Type B pancreatic cell (in vitro differentiated cells): ENCODE data around the gene CUL4B. TPM values are rescaled to one million over a fixed set of nuclear protein-coding genes. Genes with fewer than 3 reads are reported as not detected.

Experiments used
- DNase-seq: peaks from one replicate; pipeline ENCODE4 v3.0.0; 2021; ENCODE audit warnings: mixed read lengths; ENCODE audit not compliant: unreplicated experiment; ENCODE audit errors: extremely low spot score
- H3K27ac Mint-ChIP-seq: 2 replicates; pipeline ENCODE4 v1.8.0; 2021; ENCODE audit warnings: mild to moderate bottlenecking, mixed read lengths
- H3K27me3 Mint-ChIP-seq: 2 replicates; pipeline ENCODE4 v1.8.0; 2021; ENCODE audit warnings: mixed read lengths
- H3K36me3 Mint-ChIP-seq: 2 replicates; pipeline ENCODE4 v1.8.0; 2021; ENCODE audit warnings: mixed read lengths
- H3K4me1 Mint-ChIP-seq: one replicate; pipeline ENCODE4 v1.8.0; 2021; ENCODE audit warnings: mixed read lengths; ENCODE audit not compliant: unreplicated experiment
- H3K4me3 Mint-ChIP-seq: 2 replicates; pipeline ENCODE4 v1.8.0; 2021; ENCODE audit warnings: mild to moderate bottlenecking, mixed read lengths
- H3K9me3 Mint-ChIP-seq: 2 replicates; pipeline ENCODE4 v1.8.0; 2021; ENCODE audit warnings: mixed read lengths
- total RNA-seq: library from RNA; stranded (reverse); gene quantifications from 2 replicates; pipeline ENCODE4 v1.2.1, GENCODE V29; 2021; ENCODE audit warnings: low replicate concordance
- TF ChIP-seq, protein P1 (sequence below): fragments of 200-600 bp; sonication (generic); conservative IDR thresholded peaks from 2 replicates; pipeline ENCODE4 v1.5.0; 2021; ENCODE audit warnings: antibody characterized with exemption, mild to moderate bottlenecking

Gene CUL4B
- total RNA-seq, 1 donor from 2014 or later = 51.8 TPM

DNA sequence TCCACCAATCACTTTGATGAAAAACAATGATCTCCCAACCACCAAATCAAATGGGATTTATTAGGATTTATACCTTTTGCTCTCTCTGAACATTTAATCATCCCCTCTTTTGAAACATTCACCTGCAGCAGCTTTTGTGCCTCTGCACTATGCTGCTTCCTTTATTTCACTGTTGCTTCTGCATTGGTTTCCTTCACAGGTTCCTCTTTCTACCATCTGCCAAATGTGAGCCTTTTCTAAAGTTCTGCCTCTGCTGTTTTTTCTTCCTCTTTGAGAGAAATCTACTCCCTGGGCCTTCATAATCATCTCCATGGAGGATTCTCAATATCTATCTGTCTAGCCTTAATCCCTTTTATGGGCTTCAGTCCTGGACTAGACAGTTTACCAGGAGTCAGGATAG is 24.7 kb downstream of the CUL4B start:
- H3K9me3 Mint-ChIP-seq = no peaks in the 10 kb centered on the region
- no peak overlapping the region for H3K4me3 Mint-ChIP-seq
- DNase-seq = no peak
- H3K27me3 Mint-ChIP-seq = no peaks in the 10 kb centered on the region
- H3K36me3 Mint-ChIP-seq = peaks cover 15% of the 10 kb centered on the region
- no peaks in the 10 kb centered on the region for H3K4me1 Mint-ChIP-seq
- TF ChIP-seq, protein P1, sequence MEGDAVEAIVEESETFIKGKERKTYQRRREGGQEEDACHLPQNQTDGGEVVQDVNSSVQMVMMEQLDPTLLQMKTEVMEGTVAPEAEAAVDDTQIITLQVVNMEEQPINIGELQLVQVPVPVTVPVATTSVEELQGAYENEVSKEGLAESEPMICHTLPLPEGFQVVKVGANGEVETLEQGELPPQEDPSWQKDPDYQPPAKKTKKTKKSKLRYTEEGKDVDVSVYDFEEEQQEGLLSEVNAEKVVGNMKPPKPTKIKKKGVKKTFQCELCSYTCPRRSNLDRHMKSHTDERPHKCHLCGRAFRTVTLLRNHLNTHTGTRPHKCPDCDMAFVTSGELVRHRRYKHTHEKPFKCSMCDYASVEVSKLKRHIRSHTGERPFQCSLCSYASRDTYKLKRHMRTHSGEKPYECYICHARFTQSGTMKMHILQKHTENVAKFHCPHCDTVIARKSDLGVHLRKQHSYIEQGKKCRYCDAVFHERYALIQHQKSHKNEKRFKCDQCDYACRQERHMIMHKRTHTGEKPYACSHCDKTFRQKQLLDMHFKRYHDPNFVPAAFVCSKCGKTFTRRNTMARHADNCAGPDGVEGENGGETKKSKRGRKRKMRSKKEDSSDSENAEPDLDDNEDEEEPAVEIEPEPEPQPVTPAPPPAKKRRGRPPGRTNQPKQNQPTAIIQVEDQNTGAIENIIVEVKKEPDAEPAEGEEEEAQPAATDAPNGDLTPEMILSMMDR = no peak
- no peak overlapping the region for H3K27ac Mint-ChIP-seq

DNA sequence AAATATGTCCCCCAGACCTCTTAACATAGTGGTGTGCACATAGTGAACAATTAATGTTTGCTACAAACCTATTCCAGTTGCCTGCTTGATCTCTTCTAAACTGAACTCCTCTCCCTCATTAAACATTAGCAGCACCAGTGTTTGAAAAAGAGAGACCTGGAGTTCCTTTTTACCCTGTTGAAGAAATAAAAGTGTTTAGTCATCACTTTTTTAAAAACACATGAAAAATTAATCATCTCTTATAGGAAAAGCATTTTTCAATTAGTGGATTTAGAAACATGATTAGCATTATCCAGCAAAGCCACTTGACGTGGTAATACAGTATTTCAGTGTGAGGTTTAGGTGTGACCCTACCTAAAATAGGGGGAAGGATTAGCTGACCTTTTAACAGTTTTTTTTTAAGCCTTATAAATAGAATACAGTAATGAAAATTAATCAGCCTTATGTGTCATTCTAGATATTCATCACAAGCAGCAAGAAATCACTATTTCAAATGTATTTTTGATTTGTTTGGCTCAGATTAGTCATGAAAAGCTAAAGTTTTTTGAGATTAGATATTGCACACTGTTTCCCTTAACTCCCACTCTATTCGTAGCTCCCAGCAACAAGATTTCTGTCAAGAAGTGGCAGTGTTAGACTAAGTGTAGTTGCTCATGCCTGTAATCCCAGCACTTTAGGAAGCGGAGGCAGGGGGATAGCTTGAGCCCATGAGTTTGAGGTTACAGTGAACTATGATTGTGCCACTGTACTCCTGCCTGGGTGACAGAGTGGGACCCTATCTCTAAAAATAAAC is 26.2 kb downstream of the CUL4B start:
- Mint-ChIP-seq H3K27ac (no peak overlapping the region), H3K36me3 (peaks cover 15% of the 10 kb centered on the region), H3K27me3 (no peaks in the 10 kb centered on the region), H3K4me3 (no peak overlapping the region), H3K9me3 (no peaks in the 10 kb centered on the region), H3K4me1 (no peaks in the 10 kb centered on the region)
- TF ChIP-seq, protein P1 = no peak
- DNase-seq = no peak

DNA sequence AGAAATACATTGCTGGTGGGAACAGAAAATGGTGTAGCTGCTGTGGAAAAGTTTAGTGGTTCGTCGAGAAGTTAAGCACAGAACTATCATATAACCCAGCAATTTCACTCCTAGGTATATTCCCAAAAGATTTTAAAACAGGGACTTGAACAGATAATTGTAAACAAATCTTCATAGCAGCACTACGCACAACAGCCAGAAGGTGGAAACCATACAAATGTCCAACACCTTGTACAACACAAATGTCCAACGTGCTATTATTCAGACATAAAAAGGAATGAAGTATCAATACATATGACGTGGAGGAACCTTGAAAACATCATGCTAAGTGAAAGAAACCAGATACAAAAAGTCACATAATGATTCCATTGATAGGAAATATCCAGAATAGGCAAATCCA is 37.9 kb downstream of the CUL4B start:
- peaks cover 3% of the 10 kb centered on the region for H3K36me3 Mint-ChIP-seq
- no peaks in the 10 kb centered on the region for H3K4me1 Mint-ChIP-seq
- no peak overlapping the region for H3K4me3 Mint-ChIP-seq
- H3K27me3 Mint-ChIP-seq = no peaks in the 10 kb centered on the region
- no peaks in the 10 kb centered on the region for H3K9me3 Mint-ChIP-seq
- no peak for DNase-seq
- H3K27ac Mint-ChIP-seq = no peak overlapping the region
- TF ChIP-seq, protein P1 = peak; percentile 19

DNA sequence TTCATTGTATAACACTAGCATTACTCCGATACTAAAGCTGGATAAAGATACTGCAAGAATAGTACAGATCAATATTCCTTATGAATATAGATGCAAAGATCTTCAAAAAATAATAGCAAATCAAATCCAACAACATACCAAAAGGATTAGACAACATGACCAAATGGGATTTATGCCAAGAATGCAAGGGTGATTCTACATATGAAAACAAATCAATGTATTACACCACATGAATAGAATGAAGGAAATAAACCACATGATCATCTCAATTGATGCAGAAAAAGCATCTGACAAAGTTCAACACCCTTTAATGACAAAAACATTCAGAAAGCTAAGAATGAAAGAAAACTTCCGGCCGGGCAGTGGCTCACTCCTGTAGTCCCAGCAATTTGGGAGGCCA is 42.8 kb downstream of the CUL4B start:
- Mint-ChIP-seq H3K27ac (no peak overlapping the region), H3K4me3 (no peak overlapping the region), H3K9me3 (no peaks in the 10 kb centered on the region), H3K36me3 (peaks cover 3% of the 10 kb centered on the region), H3K27me3 (no peaks in the 10 kb centered on the region), H3K4me1 (no peaks in the 10 kb centered on the region)
- TF ChIP-seq, protein P1 = no peak
- no peak for DNase-seq

DNA sequence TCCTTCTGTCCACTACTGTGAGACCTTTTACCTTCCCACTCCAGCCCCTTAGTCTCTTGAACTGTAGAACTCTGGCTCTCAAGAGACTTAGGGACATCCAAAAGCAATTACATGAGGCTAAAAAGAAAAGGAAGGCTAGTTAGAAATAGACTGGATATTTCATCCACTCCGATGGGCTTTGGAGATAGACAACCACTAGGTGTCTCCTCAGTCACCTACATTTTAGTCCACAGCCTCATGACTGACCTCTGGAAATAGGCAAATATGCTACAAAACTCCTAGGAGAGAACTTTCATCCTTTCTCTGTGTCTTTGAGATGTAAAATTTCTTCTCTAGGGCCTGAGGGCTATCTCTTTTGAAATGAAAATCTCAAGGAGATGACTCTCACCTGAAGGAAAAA is 46.5 kb downstream of the CUL4B start:
- no peaks in the 10 kb centered on the region for H3K9me3 Mint-ChIP-seq
- no peak overlapping the region for H3K4me3 Mint-ChIP-seq
- H3K27ac Mint-ChIP-seq = no peak overlapping the region

More for the DNA sequence above, 46.5 kb downstream of the CUL4B start:
- no peak for DNase-seq
- Mint-ChIP-seq H3K27me3 (no peaks in the 10 kb centered on the region), H3K4me1 (no peaks in the 10 kb centered on the region), H3K36me3 (peaks cover 3% of the 10 kb centered on the region)
- TF ChIP-seq, protein P1 = peak; percentile 51
